ENCODE measurements around the gene CCDC177.

The CCDC177 gene

GRCh38 chr14:69538766-69539165, 35.9 kb downstream of the CCDC177 start:
- TF ChIP-seq, protein P1, sequence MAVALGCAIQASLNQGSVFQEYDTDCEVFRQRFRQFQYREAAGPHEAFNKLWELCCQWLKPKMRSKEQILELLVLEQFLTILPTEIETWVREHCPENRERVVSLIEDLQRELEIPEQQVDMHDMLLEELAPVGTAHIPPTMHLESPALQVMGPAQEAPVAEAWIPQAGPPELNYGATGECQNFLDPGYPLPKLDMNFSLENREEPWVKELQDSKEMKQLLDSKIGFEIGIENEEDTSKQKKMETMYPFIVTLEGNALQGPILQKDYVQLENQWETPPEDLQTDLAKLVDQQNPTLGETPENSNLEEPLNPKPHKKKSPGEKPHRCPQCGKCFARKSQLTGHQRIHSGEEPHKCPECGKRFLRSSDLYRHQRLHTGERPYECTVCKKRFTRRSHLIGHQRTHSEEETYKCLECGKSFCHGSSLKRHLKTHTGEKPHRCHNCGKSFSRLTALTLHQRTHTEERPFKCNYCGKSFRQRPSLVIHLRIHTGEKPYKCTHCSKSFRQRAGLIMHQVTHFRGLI (tag by site-specific recombination; IDR thresholded peaks at IDR 0.05), result no peak
- TF ChIP-seq ZNF138 (tag by site-specific recombination; IDR thresholded peaks at IDR 0.05; ENCODE audit: borderline replicate concordance) (no peak), ZNF596 (tag by site-specific recombination; IDR thresholded peaks at IDR 0.05) (no peak), ZNF175 (tag by site-specific recombination; IDR thresholded peaks at IDR 0.05) (no peak), KLF16 (tag by site-specific recombination; IDR thresholded peaks at IDR 0.05) (no peak), YY1 (tag by site-specific recombination; IDR thresholded peaks at IDR 0.05) (no peak), GLIS2 (tag by site-specific recombination; IDR thresholded peaks at IDR 0.05) (no peak), ZNF664 (tag by site-specific recombination; IDR thresholded peaks at IDR 0.05) (no peak), ZNF292 (tag by site-specific recombination; IDR thresholded peaks at IDR 0.05; ENCODE audit: borderline replicate concordance, low read depth) (no peak), ZNF677 (tag by site-specific recombination; IDR thresholded peaks at IDR 0.05) (no peak), ZNF221 (tag by site-specific recombination; IDR thresholded peaks at IDR 0.05; ENCODE audit: borderline replicate concordance) (no peak), TCF7L2 (IDR thresholded peaks at IDR 0.05; ENCODE audit: borderline replicate concordance, low read depth, low read length) (no peak), ZNF548 (tag by site-specific recombination; IDR thresholded peaks at IDR 0.05) (no peak)
- TF ChIP-seq, protein P2, sequence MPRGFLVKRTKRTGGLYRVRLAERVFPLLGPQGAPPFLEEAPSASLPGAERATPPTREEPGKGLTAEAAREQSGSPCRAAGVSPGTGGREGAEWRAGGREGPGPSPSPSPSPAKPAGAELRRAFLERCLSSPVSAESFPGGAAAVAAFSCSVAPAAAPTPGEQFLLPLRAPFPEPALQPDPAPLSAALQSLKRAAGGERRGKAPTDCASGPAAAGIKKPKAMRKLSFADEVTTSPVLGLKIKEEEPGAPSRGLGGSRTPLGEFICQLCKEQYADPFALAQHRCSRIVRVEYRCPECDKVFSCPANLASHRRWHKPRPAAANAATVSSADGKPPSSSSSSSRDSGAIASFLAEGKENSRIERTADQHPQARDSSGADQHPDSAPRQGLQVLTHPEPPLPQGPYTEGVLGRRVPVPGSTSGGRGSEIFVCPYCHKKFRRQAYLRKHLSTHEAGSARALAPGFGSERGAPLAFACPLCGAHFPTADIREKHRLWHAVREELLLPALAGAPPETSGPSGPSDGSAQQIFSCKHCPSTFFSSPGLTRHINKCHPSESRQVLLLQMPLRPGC (tag by site-specific recombination; IDR thresholded peaks at IDR 0.05), result no peak
- TF ChIP-seq, protein P3, sequence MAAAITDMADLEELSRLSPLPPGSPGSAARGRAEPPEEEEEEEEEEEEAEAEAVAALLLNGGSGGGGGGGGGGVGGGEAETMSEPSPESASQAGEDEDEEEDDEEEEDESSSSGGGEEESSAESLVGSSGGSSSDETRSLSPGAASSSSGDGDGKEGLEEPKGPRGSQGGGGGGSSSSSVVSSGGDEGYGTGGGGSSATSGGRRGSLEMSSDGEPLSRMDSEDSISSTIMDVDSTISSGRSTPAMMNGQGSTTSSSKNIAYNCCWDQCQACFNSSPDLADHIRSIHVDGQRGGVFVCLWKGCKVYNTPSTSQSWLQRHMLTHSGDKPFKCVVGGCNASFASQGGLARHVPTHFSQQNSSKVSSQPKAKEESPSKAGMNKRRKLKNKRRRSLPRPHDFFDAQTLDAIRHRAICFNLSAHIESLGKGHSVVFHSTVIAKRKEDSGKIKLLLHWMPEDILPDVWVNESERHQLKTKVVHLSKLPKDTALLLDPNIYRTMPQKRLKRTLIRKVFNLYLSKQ (tag by site-specific recombination; IDR thresholded peaks at IDR 0.05; ENCODE audit: borderline replicate concordance), result no peak
- TF ChIP-seq, protein P4, sequence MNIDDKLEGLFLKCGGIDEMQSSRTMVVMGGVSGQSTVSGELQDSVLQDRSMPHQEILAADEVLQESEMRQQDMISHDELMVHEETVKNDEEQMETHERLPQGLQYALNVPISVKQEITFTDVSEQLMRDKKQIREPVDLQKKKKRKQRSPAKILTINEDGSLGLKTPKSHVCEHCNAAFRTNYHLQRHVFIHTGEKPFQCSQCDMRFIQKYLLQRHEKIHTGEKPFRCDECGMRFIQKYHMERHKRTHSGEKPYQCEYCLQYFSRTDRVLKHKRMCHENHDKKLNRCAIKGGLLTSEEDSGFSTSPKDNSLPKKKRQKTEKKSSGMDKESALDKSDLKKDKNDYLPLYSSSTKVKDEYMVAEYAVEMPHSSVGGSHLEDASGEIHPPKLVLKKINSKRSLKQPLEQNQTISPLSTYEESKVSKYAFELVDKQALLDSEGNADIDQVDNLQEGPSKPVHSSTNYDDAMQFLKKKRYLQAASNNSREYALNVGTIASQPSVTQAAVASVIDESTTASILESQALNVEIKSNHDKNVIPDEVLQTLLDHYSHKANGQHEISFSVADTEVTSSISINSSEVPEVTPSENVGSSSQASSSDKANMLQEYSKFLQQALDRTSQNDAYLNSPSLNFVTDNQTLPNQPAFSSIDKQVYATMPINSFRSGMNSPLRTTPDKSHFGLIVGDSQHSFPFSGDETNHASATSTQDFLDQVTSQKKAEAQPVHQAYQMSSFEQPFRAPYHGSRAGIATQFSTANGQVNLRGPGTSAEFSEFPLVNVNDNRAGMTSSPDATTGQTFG (tag by site-specific recombination; IDR thresholded peaks at IDR 0.05; ENCODE audit: borderline replicate concordance), result no peak
- no peaks in the 10 kb centered on the region for H3K9me3 ChIP-seq (ENCODE audit: control insufficient read depth, insufficient read depth, low read depth, low read length)
- H3K4me1 ChIP-seq (ENCODE audit: control insufficient read depth, insufficient read depth, low read length), result no peaks in the 10 kb centered on the region
- ChIA-PET POLR2A (interaction anchor here (0.7 to 0.9 kb wide), 2 partner anchors 11 to 35 kb away, joined by 4 to 6 read pairs; no protein-coding TSS in a partner anchor), CTCF (interaction anchor here (0.6 to 2.7 kb wide), 3 partner anchors 9 to 331 kb away, joined by 3 to 19 read pairs (median 3); no protein-coding TSS in a partner anchor)
- H3K4me3 ChIP-seq (ENCODE audit: low read depth, low read length), result no peak overlapping the region
- no peak overlapping the region for H3K27ac ChIP-seq (ENCODE audit: extremely low read depth, low read depth, low read length)
- no peaks in the 10 kb centered on the region for H3K36me3 ChIP-seq (ENCODE audit: control insufficient read depth in 2 of 2, insufficient read depth in 1 of 2, low read length in 2 of 2)

GRCh38 chr14:69537900-69538299, 36.8 kb downstream of the CCDC177 start:
- no peaks in the 10 kb centered on the region for H3K9me3 ChIP-seq (ENCODE audit: control insufficient read depth, insufficient read depth, low read depth, low read length)
- ChIA-PET CTCF (interaction anchor here (1.2 to 2.7 kb wide), 2 partner anchors 10 to 37 kb away, joined by 4 to 19 read pairs; partner anchors contain the start of gene CCDC177), POLR2A (interaction anchor here (0.7 kb wide), 1 partner anchor 36 kb away, joined by 6 read pairs; no protein-coding TSS in a partner anchor)
- no peak overlapping the region for H3K27ac ChIP-seq (ENCODE audit: extremely low read depth, low read depth, low read length)
- no peak overlapping the region for H3K4me3 ChIP-seq (ENCODE audit: low read depth, low read length)
- no peaks in the 10 kb centered on the region for H3K36me3 ChIP-seq (ENCODE audit: control insufficient read depth in 2 of 2, insufficient read depth in 1 of 2, low read length in 2 of 2)
- TF ChIP-seq GLIS1 (tag by site-specific recombination; IDR thresholded peaks at IDR 0.05) (no peak), ZNF184 (tag by site-specific recombination; IDR thresholded peaks at IDR 0.05) (no peak), ZNF2 (tag by site-specific recombination; IDR thresholded peaks at IDR 0.05) (no peak), ZNF837 (tag by site-specific recombination; IDR thresholded peaks at IDR 0.05) (no peak), ZNF549 (tag by site-specific recombination; IDR thresholded peaks at IDR 0.05) (no peak), ZNF341 (tag by site-specific recombination; IDR thresholded peaks at IDR 0.05; ENCODE audit: low read depth) (no peak), PRDM6 (tag by site-specific recombination; IDR thresholded peaks at IDR 0.05) (no peak), GLI2 (tag by site-specific recombination; IDR thresholded peaks at IDR 0.05; ENCODE audit: borderline replicate concordance, low read depth) (no peak), BCL11B (tag by site-specific recombination; IDR thresholded peaks at IDR 0.05; ENCODE audit: low read depth) (no peak), ZFP3 (tag by site-specific recombination; IDR thresholded peaks at IDR 0.05; ENCODE audit: low read depth) (no peak)
- H3K4me1 ChIP-seq (ENCODE audit: control insufficient read depth, insufficient read depth, low read length), result no peaks in the 10 kb centered on the region

Measured in HEK293 (cell line).